HG02840 (cell line): ENCODE data around the gene PDZRN4.

Experiments used
- ATAC-seq: cut with Tn5 transposase; IDR thresholded peaks from one replicate; pipeline ENCODE4 v1.9.1; 2021; ENCODE audit warnings: mild to moderate bottlenecking, moderate library complexity, moderate number of reproducible peaks; ENCODE audit not compliant: unreplicated experiment, low FRiP score

The PDZRN4 gene

GRCh38 chr12:41344776-41345470 is 156.8 kb downstream of the PDZRN4 start:
- ATAC-seq: no peak

GRCh38 chr12:41348198-41348597 is 160.1 kb downstream of the PDZRN4 start:
- ATAC-seq: no peak

DNA sequence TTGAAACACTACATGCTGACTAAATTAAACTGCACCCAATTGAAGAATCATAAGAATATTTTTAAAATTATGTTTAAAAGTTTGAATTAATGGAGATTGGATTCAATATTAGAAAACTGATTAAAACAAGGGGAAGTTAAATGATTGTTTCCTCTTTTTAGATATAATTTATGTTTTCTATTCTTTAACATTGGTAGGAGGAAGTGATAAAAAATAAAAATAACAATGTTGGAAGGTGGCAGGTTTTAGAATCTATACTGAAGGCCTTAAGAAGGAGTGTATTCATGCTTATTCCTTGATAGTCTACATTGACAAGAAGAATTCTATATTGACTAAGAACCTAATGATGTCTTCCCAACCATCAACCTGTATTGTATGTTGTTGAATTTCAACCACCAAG is 168.1 kb downstream of the PDZRN4 start:
- no peak for ATAC-seq

GRCh38 chr12:41361738-41362137 is 173.6 kb downstream of the PDZRN4 start:
- ATAC-seq: no peak

DNA sequence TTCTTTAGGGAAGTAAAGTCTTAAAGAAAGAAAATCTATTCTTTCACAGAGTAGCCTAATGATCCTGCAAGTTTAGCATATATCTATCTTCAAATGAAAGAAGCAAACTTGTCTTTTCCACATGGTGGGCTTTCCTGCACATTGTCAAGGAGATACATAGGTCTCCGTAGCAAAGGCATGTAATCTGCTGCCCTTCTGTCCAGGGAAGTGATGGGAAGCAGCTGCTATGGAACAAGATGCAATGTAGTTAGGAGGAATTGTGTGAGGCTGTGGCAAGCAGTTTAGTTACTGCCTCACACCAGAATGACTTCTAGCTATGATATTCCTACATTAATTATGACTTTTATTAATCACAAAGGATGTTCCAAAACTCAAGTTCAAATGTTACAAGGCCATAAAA is 174.4 kb downstream of the PDZRN4 start:
- no peak for ATAC-seq

DNA sequence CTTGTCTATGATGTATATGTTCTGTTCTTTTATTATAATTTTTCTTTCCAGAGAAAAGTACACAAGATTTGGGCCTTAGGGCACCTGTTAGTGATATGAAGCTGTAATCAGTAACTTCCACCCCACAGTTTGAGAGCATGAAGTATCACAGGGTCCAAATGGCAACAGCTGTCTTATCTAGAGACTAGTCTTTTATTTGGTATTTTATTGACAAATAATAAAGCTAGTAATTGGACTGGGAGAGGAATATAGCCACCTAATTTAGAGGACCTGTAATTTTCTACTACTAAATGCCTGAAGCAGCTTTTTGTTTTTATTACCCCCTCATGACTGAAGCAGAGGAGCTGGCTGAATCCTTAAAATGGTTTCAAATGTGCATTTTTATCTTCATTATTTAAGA is 174.8 kb downstream of the PDZRN4 start:
- ATAC-seq: no peak

- ATAC-seq: no peak
Measured at GRCh38 chr12:41364211-41364610, 176.1 kb downstream of the PDZRN4 start.

GRCh38 chr12:41365653-41366171 is 177.6 kb downstream of the PDZRN4 start:
- no peak for ATAC-seq

- ATAC-seq: no peak
Measured at GRCh38 chr12:41367726-41368405, 179.7 kb downstream of the PDZRN4 start.

DNA sequence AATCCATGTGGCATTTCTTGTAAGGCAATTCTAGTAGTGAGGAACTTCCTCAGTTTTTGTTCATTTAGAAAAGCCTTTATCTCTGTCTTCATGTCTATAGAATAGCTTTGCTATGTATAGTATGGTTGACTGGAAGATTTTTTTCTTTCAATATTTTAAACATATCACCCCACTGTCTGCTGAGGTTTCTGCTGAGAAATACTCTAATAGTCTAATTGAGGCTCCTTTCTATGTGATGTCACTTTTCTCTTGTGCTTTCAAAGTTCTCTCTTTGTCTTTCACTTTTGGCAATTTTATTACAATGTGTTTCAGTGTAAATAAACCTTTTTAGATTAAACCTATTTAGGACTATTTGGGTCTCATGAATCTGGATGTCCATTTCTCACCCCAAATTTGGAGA is 192.8 kb downstream of the PDZRN4 start:
- ATAC-seq: no peak

- no peak for ATAC-seq
Measured at GRCh38 chr12:41402801-41403200, 214.7 kb downstream of the PDZRN4 start.

DNA sequence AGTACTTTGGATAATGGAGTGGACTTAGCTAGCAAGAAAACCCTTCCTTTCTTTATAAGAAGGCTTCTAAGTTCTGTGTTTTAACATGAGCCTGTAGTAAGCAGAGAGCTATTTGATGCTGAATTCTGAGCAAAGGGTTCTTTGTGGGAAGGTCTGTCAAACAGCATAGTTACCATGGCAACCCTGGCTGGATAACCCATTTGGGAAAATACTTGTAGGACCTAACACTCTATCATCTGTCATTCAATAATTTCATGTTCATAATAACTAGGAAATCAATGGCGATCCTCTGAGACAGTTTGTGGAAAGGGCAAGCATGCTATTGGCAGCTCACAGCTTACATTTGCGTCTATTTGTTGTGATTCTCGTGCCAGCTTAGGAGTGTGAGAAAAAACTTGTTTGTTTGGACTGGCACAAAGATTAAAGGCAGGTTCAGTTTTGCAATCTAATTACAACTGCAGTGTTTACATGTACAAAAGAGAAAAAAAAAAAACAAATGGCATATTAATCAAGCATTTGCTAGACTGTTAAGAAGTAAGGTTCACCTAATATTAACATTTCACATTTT is 219.2 kb downstream of the PDZRN4 start:
- ATAC-seq: no peak

GRCh38 chr12:41409628-41410027 is 221.5 kb downstream of the PDZRN4 start:
- no peak for ATAC-seq

GRCh38 chr12:41418586-41418985 is 230.5 kb downstream of the PDZRN4 start:
- ATAC-seq: no peak

- ATAC-seq: no peak
Measured at GRCh38 chr12:41419131-41419893, 231.2 kb downstream of the PDZRN4 start.

DNA sequence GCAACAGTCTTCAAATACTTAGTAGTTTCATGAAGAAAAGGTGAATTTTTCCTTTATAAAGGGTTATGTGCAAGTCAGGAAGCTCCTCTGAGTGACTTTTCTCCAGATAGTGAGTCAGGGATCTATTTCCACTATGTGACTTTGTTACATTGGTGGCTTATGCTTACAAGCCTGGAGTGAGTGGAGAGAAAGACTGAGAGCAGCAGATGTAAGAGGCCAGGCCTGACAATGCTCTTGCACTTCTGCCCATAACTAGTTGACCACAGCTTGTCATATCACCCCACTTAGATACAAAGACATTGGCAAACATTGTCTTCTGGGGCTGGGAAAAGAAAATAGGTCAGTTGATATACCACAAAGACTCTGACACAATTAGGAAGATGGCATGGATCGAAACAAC is 236.5 kb downstream of the PDZRN4 start:
- no peak for ATAC-seq

GRCh38 chr12:41433460-41433859 is 245.3 kb downstream of the PDZRN4 start:
- no peak for ATAC-seq

GRCh38 chr12:41436076-41436475 is 248.0 kb downstream of the PDZRN4 start:
- ATAC-seq: no peak

GRCh38 chr12:41437563-41437962 is 249.4 kb downstream of the PDZRN4 start:
- no peak for ATAC-seq

DNA sequence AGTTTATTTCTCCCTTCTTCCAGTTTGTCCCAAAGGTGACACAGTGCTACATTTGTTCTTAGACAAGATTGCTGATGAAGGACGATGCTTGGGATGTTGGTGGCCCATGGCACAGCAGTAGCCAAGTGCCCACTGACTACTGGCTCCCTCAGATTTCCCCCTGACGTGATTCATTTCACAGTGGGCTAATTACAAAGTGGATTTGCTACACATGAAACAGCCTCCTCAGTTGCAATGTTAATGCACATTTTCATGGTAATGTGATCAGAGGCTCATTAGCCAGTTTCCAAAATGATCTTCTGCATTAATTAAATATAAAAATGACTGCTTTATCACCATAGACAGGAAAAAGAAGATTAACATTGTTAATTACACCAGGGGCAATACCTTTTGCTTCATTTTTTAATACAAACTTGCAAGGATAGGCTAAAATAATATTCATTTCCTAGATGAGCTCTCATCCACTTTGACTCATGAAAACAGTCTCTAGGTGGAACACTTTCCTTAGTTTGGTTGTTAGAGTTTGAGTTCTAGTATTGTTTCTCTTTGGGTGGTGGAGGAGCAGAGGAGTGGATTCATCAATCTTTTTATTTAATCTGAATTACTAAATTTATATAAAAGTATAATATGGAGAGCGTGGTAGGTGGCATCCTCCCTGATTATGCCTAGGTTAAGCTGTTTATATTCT is 250.9 kb downstream of the PDZRN4 start:
- no peak for ATAC-seq
